B cell (primary cell): ENCODE results near the gene TNFAIP8L2. TPM values are rescaled to one million over a fixed set of nuclear protein-coding genes. Genes with fewer than 3 reads are reported as not detected.

ENCODE experiments used
- ATAC-seq: fragments of 200-7000 bp; cut with Tn5 transposase; one replicate; pipeline ENCODE4 v1.10.0; 2021; ENCODE audit warnings: low read depth, mild to moderate bottlenecking, moderate number of reproducible peaks, moderate library complexity
- CTCF ChIA-PET: fragments of 350-600 bp; sonication (Branson Sonifier 250); formaldehyde crosslinking; loops from one replicate; lab custom pipeline; 2021; ENCODE audit warnings: antibody characterized with exemption, inconsistent platforms; lab: Charles Lee
- POLR2A ChIA-PET: fragments of 350-600 bp; sonication (Branson Sonifier 250); formaldehyde crosslinking; loops from one replicate; lab custom pipeline; 2021; ENCODE audit warnings: antibody characterized with exemption; lab: Charles Lee
- DNase-seq: peaks from one replicate; pipeline ENCODE4 v3.0.0; 2013
- H2AFZ ChIP-seq: 2 replicates; pipeline ENCODE4 v1.6.1; 2012; ENCODE audit warnings: mild to moderate bottlenecking, low read depth, low read length; ENCODE audit not compliant: insufficient read depth, poor library complexity, severe bottlenecking
- H3K27ac ChIP-seq, 2 donors: 1 replicate in 1 of 2; 2 replicates in 1 of 2; pipeline ENCODE4 v1.5.1; 2012 to 2013; ENCODE audit warnings: low read length in 2 of 2, mild to moderate bottlenecking in 2 of 2, moderate library complexity in 1 of 2
- H3K27me3 ChIP-seq, 4 experiments: fragments of 200-600 bp in 1 of 4; sonication (generic) in 1 of 4; replicated peaks in 1 of 4; 1 replicate in 2 of 4; 2 replicates in 2 of 4; pipeline versions ENCODE4 v1.6.1 to v1.7.0; 2013 to 2016; ENCODE audit warnings: low read length in 3 of 4, mild to moderate bottlenecking in 2 of 4, mixed read lengths in 1 of 4, moderate library complexity in 1 of 4; ENCODE audit not compliant: insufficient read depth in 4 of 4, control insufficient read depth in 3 of 4; ENCODE audit errors: control extremely low read depth in 1 of 4
- H3K36me3 ChIP-seq, 2 experiments: replicated peaks in 1 of 2; 1 replicate in 1 of 2; 2 replicates in 1 of 2; pipeline versions ENCODE4 v1.6.1 to v1.7.1; 2013; ENCODE audit warnings: low read length in 1 of 2; ENCODE audit not compliant: insufficient read depth in 2 of 2, control insufficient read depth in 1 of 2; ENCODE audit errors: control extremely low read depth in 1 of 2, extremely low read depth in 1 of 2
- H3K4me1 ChIP-seq, 2 donors: fragments of 200-600 bp in 1 of 2; sonication (generic) in 1 of 2; 1 replicate in 1 of 2; 2 replicates in 1 of 2; pipeline versions ENCODE4 v1.5.1 to v1.6.1; 2013 to 2017; ENCODE audit warnings: low read length in 2 of 2; ENCODE audit not compliant: control insufficient read depth in 2 of 2, insufficient read depth in 2 of 2
- H3K4me2 ChIP-seq: replicated peaks from 2 replicates; pipeline ENCODE3; 2012; ENCODE audit warnings: mild to moderate bottlenecking, low read depth, low read length; ENCODE audit not compliant: poor library complexity, severe bottlenecking
- H3K4me3 ChIP-seq, 5 experiments: fragments of 200-600 bp in 1 of 5; sonication (generic) in 1 of 5; 1 replicate in 3 of 5; 2 replicates in 2 of 5; pipeline versions ENCODE4 v1.5.1 to v1.7.0; 2011 to 2016; ENCODE audit warnings: low read length in 4 of 5, mild to moderate bottlenecking in 4 of 5, low read depth in 2 of 5, control low read depth in 1 of 5, moderate library complexity in 1 of 5; ENCODE audit not compliant: insufficient read depth in 1 of 5; ENCODE audit errors: control extremely low read depth in 1 of 5, extremely low read depth in 1 of 5
- H3K79me2 ChIP-seq: fragments of 200-600 bp; sonication (generic); one replicate; pipeline ENCODE4 v1.6.0; 2016; ENCODE audit warnings: low read length; ENCODE audit not compliant: control insufficient read depth, insufficient read depth
- H3K9ac ChIP-seq: fragments of 200-600 bp; sonication (generic); 2 replicates; pipeline ENCODE4 v1.6.1; 2017; ENCODE audit warnings: mild to moderate bottlenecking, low read length, moderate library complexity
- H3K9me3 ChIP-seq, 3 donors: one replicate each; pipeline versions ENCODE4 v1.6.1 to v1.7.1; 2013; ENCODE audit warnings: low read length in 2 of 3; ENCODE audit not compliant: control insufficient read depth in 2 of 3, insufficient read depth in 1 of 3; ENCODE audit errors: control extremely low read depth in 1 of 3
- H4K20me1 ChIP-seq: 2 replicates; pipeline ENCODE4 v1.6.0; 2012; ENCODE audit warnings: mild to moderate bottlenecking, low read length; ENCODE audit not compliant: insufficient read depth, control insufficient read depth, poor library complexity, severe bottlenecking
- H3K27ac Mint-ChIP-seq: one replicate; pipeline ENCODE4 v1.8.0; 2021; ENCODE audit warnings: mixed read lengths
- H3K27me3 Mint-ChIP-seq: one replicate; pipeline ENCODE4 v1.8.0; 2021; ENCODE audit warnings: mixed read lengths
- H3K4me1 Mint-ChIP-seq: one replicate; pipeline ENCODE4 v1.8.0; 2021; ENCODE audit warnings: mixed read lengths
- H3K4me3 Mint-ChIP-seq: one replicate; pipeline ENCODE4 v1.8.0; 2021; ENCODE audit warnings: mixed read lengths
- H3K9me3 Mint-ChIP-seq: one replicate; pipeline ENCODE4 v1.8.0; 2022; ENCODE audit warnings: mixed read lengths; ENCODE audit not compliant: insufficient read depth
- EZH2 ChIP-seq: IDR thresholded peaks from 2 replicates; pipeline ENCODE4 v1.6.1; 2012; ENCODE audit warnings: borderline replicate concordance, low read depth, mild to moderate bottlenecking, moderate library complexity, low read length; ENCODE audit not compliant: insufficient read depth, poor library complexity, severe bottlenecking
- WGBS: methylation state at CpG from one replicate; pipeline ENCODE4 v1.1.5; 2013; ENCODE audit warnings: missing lambda C conversion rate; ENCODE audit not compliant: insufficient coverage; 5-methylcytosine and 5-hydroxymethylcytosine counted together
- intact Hi-C: fragments of 100-400 bp; cut with micrococcal nuclease; formaldehyde crosslinking; loops from one replicate; pipeline ENCODE4 v1.10.0; 2022
- polyA plus RNA-seq: library from polyadenylated mRNA; depleted of rRNA; stranded (reverse); fragments of >200 nt; gene quantifications from 2 replicates; pipeline ENCODE4 v1.2.3, GENCODE V29; 2012
- total RNA-seq, 2 donors: library from RNA; stranded (reverse); fragments of 120-200 nt in 1 of 2; gene quantifications; 1 replicate in 1 of 2; 2 replicates in 1 of 2; pipeline versions ENCODE4 v1.2.3 to v1.2.4, GENCODE V29; 2013 to 2022
- TF ChIP-seq, protein P1 (sequence below): fragments of 200-600 bp; IDR thresholded peaks from one replicate; pipeline ENCODE4 v1.8.0; 2022; ENCODE audit warnings: antibody characterized with exemption, mild to moderate bottlenecking

Gene TNFAIP8L2
- total and polyA plus RNA-seq, 2 donors (not counting 1 experiment from before 2014, with no cell fraction given): 9.1 to 14.9 TPM

DNA sequence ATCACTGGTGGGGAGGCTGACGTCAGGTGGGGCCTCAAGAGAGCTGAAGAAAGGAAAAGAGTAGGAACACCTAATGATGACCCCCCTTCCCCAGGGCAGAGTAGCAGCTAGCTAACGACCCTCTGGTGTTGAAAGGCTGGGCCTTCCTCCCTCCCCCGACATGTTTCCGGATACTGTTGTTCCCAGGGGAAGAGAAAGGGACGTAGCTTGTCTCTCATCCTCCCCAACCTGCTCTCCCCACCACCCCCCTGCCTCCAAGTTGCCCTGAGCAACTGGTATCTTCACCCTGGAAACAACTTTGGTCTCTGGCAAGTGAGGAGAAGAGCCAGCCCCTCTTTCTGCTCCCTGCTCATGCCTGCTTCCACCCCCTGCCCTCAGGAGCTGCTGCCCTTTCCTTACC is 12.5 kb upstream of the TNFAIP8L2 start:
- ChIA-PET CTCF (interaction anchor here (0.7 to 2.4 kb wide), 4 partner anchors 9 to 45 kb away, joined by 3 to 9 read pairs (median 3); no protein-coding TSS in a partner anchor), POLR2A (no interaction called here)
- no peak overlapping the region for H3K4me3 ChIP-seq
- H3K4me2 ChIP-seq: no peak overlapping the region
- peaks cover 15 to 19% of the 10 kb centered on the region in 2 donors for H3K4me1 ChIP-seq
- H3K27me3 ChIP-seq: peaks cover 0 to 20% (median 8%) of the 10 kb centered on the region in 4 experiments
- no peaks in the 10 kb centered on the region for H3K79me2 ChIP-seq
- Mint-ChIP-seq H3K4me1 (peaks cover 23% of the 10 kb centered on the region), H3K27me3 (peaks cover 9% of the 10 kb centered on the region), H3K4me3 (no peak overlapping the region), H3K27ac (no peak overlapping the region), H3K9me3 (no peaks in the 10 kb centered on the region)
- no peak overlapping the region for H3K9ac ChIP-seq
- no peak overlapping the region for H3K27ac ChIP-seq
- intact Hi-C loops: no loop called here
- WGBS: 44% methylated on average over 2 of the region's 5 CpGs
- H4K20me1 ChIP-seq: no peaks in the 10 kb centered on the region
- H3K36me3 ChIP-seq: no peaks in the 10 kb centered on the region
- DNase-seq (no peak), ATAC-seq (no peak)
- TF ChIP-seq EZH2: no peak
- TF ChIP-seq, protein P1, sequence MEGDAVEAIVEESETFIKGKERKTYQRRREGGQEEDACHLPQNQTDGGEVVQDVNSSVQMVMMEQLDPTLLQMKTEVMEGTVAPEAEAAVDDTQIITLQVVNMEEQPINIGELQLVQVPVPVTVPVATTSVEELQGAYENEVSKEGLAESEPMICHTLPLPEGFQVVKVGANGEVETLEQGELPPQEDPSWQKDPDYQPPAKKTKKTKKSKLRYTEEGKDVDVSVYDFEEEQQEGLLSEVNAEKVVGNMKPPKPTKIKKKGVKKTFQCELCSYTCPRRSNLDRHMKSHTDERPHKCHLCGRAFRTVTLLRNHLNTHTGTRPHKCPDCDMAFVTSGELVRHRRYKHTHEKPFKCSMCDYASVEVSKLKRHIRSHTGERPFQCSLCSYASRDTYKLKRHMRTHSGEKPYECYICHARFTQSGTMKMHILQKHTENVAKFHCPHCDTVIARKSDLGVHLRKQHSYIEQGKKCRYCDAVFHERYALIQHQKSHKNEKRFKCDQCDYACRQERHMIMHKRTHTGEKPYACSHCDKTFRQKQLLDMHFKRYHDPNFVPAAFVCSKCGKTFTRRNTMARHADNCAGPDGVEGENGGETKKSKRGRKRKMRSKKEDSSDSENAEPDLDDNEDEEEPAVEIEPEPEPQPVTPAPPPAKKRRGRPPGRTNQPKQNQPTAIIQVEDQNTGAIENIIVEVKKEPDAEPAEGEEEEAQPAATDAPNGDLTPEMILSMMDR: no peak
- no peak overlapping the region for H2AFZ ChIP-seq
- H3K9me3 ChIP-seq: peaks cover 0 to 8% (median 0%) of the 10 kb centered on the region in 3 donors

DNA sequence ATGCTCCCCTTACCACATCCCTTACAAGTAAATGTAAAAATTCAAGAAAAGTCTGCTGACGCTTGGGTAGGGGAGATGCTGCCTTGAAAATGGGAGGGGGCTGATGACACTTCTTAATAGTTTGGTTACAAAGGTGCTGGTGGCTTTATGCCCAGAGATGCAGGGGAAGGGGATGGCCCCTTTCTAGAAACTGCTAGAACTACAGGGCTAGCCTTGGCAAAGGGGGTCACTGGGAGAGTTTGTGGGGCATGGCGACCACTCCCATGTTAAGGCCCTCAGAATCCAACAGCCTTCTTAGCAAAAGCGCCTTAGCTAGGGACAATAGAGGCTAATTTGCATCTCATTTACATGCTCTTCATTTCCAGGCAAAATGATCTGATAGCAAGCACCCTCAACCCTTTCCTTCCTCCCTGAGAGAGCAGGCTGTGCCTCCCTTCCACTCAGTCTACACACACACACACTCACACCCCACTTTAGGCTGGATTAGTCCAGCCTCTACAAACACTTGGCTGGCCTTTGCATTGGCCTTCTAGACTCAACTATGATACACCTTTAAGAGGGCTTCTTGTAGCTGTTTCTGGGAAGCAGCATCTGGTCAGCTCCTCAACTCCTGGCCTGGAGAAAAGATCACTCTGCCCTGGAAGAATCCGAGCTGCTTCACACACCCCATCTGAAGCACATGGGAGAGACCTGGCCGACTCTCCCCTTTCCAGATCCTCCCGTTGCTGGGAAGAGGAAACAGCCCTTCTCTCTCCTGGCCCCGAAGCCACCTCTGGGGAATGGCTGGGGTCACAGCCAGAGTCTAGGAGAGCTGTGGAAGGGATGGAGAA is 11.8 kb upstream of the TNFAIP8L2 start:
- no peak overlapping the region for H3K9ac ChIP-seq
- intact Hi-C loops: no loop called here
- no peak overlapping the region for H3K4me3 ChIP-seq
- TF ChIP-seq EZH2: no peak
- TF ChIP-seq, protein P1: no peak
- no peaks in the 10 kb centered on the region for H3K79me2 ChIP-seq
- no peak for ATAC-seq
- Mint-ChIP-seq H3K4me3 (peak overlapping the region; percentile 55), H3K4me1 (peaks cover 23% of the 10 kb centered on the region), H3K27ac (no peak overlapping the region), H3K9me3 (no peaks in the 10 kb centered on the region), H3K27me3 (peaks cover 9% of the 10 kb centered on the region)
- CTCF ChIA-PET: interaction anchor here (1.0 to 2.4 kb wide), 3 partner anchors 9 to 45 kb away, joined by 3 to 9 read pairs (median 4); no protein-coding TSS in a partner anchor
- POLR2A ChIA-PET: no interaction called here
- H2AFZ ChIP-seq: no peak overlapping the region
- peaks cover 0 to 8% (median 0%) of the 10 kb centered on the region in 3 donors for H3K9me3 ChIP-seq
- peaks cover 0 to 20% (median 8%) of the 10 kb centered on the region in 4 experiments for H3K27me3 ChIP-seq
- WGBS: 83% methylated on average over 3 of the region's 7 CpGs
- no peaks in the 10 kb centered on the region for H4K20me1 ChIP-seq
- no peak for DNase-seq
- peaks cover 15 to 19% of the 10 kb centered on the region in 2 donors for H3K4me1 ChIP-seq
- H3K36me3 ChIP-seq: no peaks in the 10 kb centered on the region
- no peak overlapping the region for H3K27ac ChIP-seq
- no peak overlapping the region for H3K4me2 ChIP-seq
